Endodermal cell (in vitro differentiated cells): ENCODE results near the gene PDHA1. TPM values are rescaled to one million over a fixed set of nuclear protein-coding genes. Genes with fewer than 3 reads are reported as not detected.

Experiments used
- DNase-seq: peaks from one replicate; pipeline ENCODE4 v3.0.0-alpha.2; 2017
- H3K27ac ChIP-seq: 2 replicates; pipeline ENCODE4 v1.5.1; 2013; ENCODE audit warnings: mild to moderate bottlenecking, low read depth, low read length, moderate library complexity
- H3K27me3 ChIP-seq: 2 replicates; pipeline ENCODE4 v1.6.1; 2013; ENCODE audit warnings: mild to moderate bottlenecking, low read length, moderate library complexity; ENCODE audit not compliant: insufficient read depth, control insufficient read depth, poor library complexity, severe bottlenecking
- H3K36me3 ChIP-seq: 2 replicates; pipeline ENCODE4 v1.7.0; 2013; ENCODE audit warnings: mild to moderate bottlenecking, low read length, moderate library complexity; ENCODE audit not compliant: control insufficient read depth, insufficient read depth
- H3K4me1 ChIP-seq: one replicate; pipeline ENCODE4 v1.7.0; 2013; ENCODE audit warnings: low read length; ENCODE audit not compliant: control insufficient read depth, insufficient read depth
- H3K4me3 ChIP-seq: 2 replicates; pipeline ENCODE4 v1.5.1; 2013; ENCODE audit warnings: mild to moderate bottlenecking, low read length, moderate library complexity
- H3K9ac ChIP-seq: 2 replicates; pipeline ENCODE4 v1.6.1; 2013; ENCODE audit warnings: mild to moderate bottlenecking, low read length, moderate library complexity; ENCODE audit not compliant: poor library complexity, severe bottlenecking; ENCODE audit errors: extremely low read depth
- H3K9me3 ChIP-seq: 2 replicates; pipeline ENCODE4 v1.6.1; 2013; ENCODE audit warnings: mild to moderate bottlenecking, low read length, moderate library complexity; ENCODE audit not compliant: control insufficient read depth
- H3K27ac Mint-ChIP-seq: 2 replicates; pipeline ENCODE4 v1.8.0; 2020; ENCODE audit warnings: mixed read lengths
- H3K27me3 Mint-ChIP-seq: 2 replicates; pipeline ENCODE4 v1.8.0; 2021; ENCODE audit warnings: mild to moderate bottlenecking, mixed read lengths; ENCODE audit not compliant: insufficient read depth
- H3K36me3 Mint-ChIP-seq: 2 replicates; pipeline ENCODE4 v1.8.0; 2020; ENCODE audit warnings: low read depth, mixed read lengths
- H3K4me1 Mint-ChIP-seq: 2 replicates; pipeline ENCODE4 v1.8.0; 2020; ENCODE audit warnings: mixed read lengths
- H3K4me3 Mint-ChIP-seq: 2 replicates; pipeline ENCODE4 v1.8.0; 2020; ENCODE audit warnings: mild to moderate bottlenecking, moderate library complexity, mixed read lengths
- H3K9me3 Mint-ChIP-seq: 2 replicates; pipeline ENCODE4 v1.8.0; 2020; ENCODE audit warnings: mild to moderate bottlenecking, mixed read lengths
- WGBS, 2 experiments: methylation state at CpG; one replicate each; pipeline versions ENCODE4 v1.1.5 to v1.1.7; 2013; ENCODE audit warnings: missing lambda C conversion rate in 2 of 2, mixed read lengths in 1 of 2; ENCODE audit not compliant: insufficient coverage in 1 of 2, insufficient read length in 1 of 2; 5-methylcytosine and 5-hydroxymethylcytosine counted together
- total RNA-seq, 2 donors: library from RNA; stranded (reverse); fragmentation: NEBNext Ultra II Directional in 1 of 2; extraction: Animal tissue kit (Norgen Biotek cat#: 25700) in 1 of 2; gene quantifications; 2 replicates in 1 of 2; 3 replicates in 1 of 2; pipeline ENCODE4 v1.2.1, GENCODE V29; 2021
- TF ChIP-seq, protein P1 (sequence below): fragments of 200-600 bp; sonication (generic); conservative IDR thresholded peaks from 2 replicates; pipeline ENCODE4 v1.5.0; 2021; ENCODE audit warnings: antibody characterized with exemption, mild to moderate bottlenecking

PDHA1 gene
- total RNA-seq, 2 donors from 2014 or later: 341 to 362 TPM

DNA sequence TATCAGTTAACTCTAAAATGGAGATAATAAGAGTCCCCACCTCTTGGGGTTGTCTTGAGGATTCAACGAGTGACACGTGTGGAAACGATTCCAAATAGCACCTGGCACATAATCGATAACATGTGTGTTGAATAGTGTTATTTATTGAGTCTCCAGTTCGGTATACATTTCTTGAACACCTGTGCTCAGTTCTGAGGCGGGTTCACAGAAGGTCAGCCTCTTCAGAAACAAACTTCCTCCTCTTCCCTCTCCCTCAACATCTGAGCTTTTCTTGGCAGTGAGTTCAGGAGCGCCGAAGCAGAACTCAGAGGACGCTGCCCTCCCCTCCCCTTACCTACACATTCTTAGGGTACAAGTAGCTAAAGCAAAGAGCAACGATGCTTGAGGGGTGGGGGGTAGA lies 934 bp downstream of the PDHA1 start:
- H3K27ac Mint-ChIP-seq: peak overlapping the region; percentile 13
- H3K27ac ChIP-seq: no peak overlapping the region
- peak overlapping the region; percentile 78 for H3K4me3 Mint-ChIP-seq
- H3K27me3 ChIP-seq: no peaks in the 10 kb centered on the region
- H3K9me3 Mint-ChIP-seq: peaks cover 37% of the 10 kb centered on the region
- DNase-seq: no peak
- H3K27me3 Mint-ChIP-seq: no peaks in the 10 kb centered on the region
- 50% methylated on average over 8 of the region's 10 CpGs; no CpG with 5 or more reads in 1 of the 2 experiments for WGBS, 2 experiments
- peaks cover 6% of the 10 kb centered on the region for H3K4me1 Mint-ChIP-seq
- H3K9me3 ChIP-seq: no peaks in the 10 kb centered on the region
- H3K36me3 ChIP-seq: peaks cover 10% of the 10 kb centered on the region
- H3K4me3 ChIP-seq: peak overlapping the region; percentile 86
- H3K36me3 Mint-ChIP-seq: peaks cover 5% of the 10 kb centered on the region
- no peaks in the 10 kb centered on the region for H3K4me1 ChIP-seq
- TF ChIP-seq, protein P1, sequence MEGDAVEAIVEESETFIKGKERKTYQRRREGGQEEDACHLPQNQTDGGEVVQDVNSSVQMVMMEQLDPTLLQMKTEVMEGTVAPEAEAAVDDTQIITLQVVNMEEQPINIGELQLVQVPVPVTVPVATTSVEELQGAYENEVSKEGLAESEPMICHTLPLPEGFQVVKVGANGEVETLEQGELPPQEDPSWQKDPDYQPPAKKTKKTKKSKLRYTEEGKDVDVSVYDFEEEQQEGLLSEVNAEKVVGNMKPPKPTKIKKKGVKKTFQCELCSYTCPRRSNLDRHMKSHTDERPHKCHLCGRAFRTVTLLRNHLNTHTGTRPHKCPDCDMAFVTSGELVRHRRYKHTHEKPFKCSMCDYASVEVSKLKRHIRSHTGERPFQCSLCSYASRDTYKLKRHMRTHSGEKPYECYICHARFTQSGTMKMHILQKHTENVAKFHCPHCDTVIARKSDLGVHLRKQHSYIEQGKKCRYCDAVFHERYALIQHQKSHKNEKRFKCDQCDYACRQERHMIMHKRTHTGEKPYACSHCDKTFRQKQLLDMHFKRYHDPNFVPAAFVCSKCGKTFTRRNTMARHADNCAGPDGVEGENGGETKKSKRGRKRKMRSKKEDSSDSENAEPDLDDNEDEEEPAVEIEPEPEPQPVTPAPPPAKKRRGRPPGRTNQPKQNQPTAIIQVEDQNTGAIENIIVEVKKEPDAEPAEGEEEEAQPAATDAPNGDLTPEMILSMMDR: no peak
- peak overlapping the region; percentile 83 for H3K9ac ChIP-seq

DNA sequence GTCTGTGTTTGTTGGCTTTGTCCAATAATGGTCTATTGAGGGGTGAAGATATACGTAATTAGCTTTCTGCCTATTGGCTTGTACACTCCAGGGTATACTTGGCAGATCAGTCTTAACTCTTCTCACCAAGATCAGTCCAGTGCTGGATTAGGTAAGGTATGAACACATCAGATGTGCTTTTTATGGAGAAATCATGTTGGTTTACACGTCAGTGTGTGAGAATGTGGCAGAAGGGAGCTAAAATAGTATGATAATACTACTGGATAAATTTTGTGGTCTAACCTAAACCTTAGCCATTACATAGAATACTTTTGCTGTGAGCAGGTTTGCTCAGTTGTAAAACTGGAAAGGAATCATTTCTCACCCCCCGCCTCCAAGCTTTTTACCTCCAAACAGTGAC lies 4.2 kb downstream of the PDHA1 start:
- 92% methylated on average over 3 of the region's 3 CpGs; no CpG with 5 or more reads in 1 of the 2 experiments for WGBS, 2 experiments

DNA sequence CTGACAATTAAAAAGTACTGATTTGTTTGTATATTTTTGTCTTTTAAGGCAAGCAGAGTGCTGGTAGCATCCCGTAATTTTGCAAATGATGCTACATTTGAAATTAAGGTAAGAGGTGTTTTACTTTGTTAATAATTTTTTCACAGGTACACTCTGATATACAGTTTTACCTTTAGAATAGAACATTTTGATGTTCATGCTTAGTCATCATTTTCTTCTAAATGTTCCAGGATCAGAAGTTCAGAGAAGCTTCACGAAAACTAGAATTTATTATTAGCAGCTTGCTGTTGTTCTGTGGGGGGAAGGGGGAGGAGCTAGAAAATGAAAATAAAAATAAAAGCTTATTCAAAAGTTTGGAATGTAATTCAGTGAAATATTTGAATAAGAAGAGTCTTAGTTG lies 5.5 kb downstream of the PDHA1 start:
- 86% methylated on average over 2 of the region's 2 CpGs; no CpG with 5 or more reads in 1 of the 2 experiments for whole genome bisulfite sequencing, 2 experiments
- no peak overlapping the region for H3K4me3 Mint-ChIP-seq
- Histone ChIP-seq H3K4me3 (no peak overlapping the region), H3K27ac (no peak overlapping the region), H3K9me3 (no peaks in the 10 kb centered on the region), H3K4me1 (no peaks in the 10 kb centered on the region), H3K9ac (no peak overlapping the region), H3K27me3 (no peaks in the 10 kb centered on the region), H3K36me3 (peaks cover 45% of the 10 kb centered on the region)
- TF ChIP-seq, protein P1: no peak
- no peaks in the 10 kb centered on the region for H3K4me1 Mint-ChIP-seq
- no peak overlapping the region for H3K27ac Mint-ChIP-seq
- DNase-seq: no peak
- H3K36me3 Mint-ChIP-seq: peaks cover 33% of the 10 kb centered on the region
- H3K9me3 Mint-ChIP-seq: peaks cover 35% of the 10 kb centered on the region
- no peaks in the 10 kb centered on the region for H3K27me3 Mint-ChIP-seq

More for the DNA sequence above, 4.2 kb downstream of the PDHA1 start:
- H3K4me3 Mint-ChIP-seq: no peak overlapping the region
- H3K36me3 Mint-ChIP-seq: peaks cover 26% of the 10 kb centered on the region
- no peak overlapping the region for H3K27ac Mint-ChIP-seq
- peaks cover 2% of the 10 kb centered on the region for H3K4me1 Mint-ChIP-seq
- Histone ChIP-seq H3K27ac (no peak overlapping the region), H3K4me1 (no peaks in the 10 kb centered on the region), H3K9me3 (no peaks in the 10 kb centered on the region), H3K9ac (no peak overlapping the region), H3K27me3 (no peaks in the 10 kb centered on the region), H3K36me3 (peaks cover 36% of the 10 kb centered on the region), H3K4me3 (no peak overlapping the region)
- H3K9me3 Mint-ChIP-seq: peaks cover 33% of the 10 kb centered on the region
- H3K27me3 Mint-ChIP-seq: no peaks in the 10 kb centered on the region
- TF ChIP-seq, protein P1: no peak
- DNase-seq: no peak
